Neural progenitor cell (in vitro differentiated cells): ENCODE measurements around the gene FAM50A. TPM values are rescaled to one million over a fixed set of nuclear protein-coding genes. Genes with fewer than 3 reads are reported as not detected.
A peak's percentile ranks its signal among the peaks of the same experiment; 100 is the strongest.

ENCODE experiments used
- DNase-seq: peaks from one replicate; pipeline ENCODE4 v3.0.0-alpha.2; 2016; ENCODE audit warnings: low spot score
- H2AFZ ChIP-seq: fragments of 200-600 bp; sonication (generic); replicated peaks from 2 replicates; pipeline ENCODE4 v1.6.1; 2016; ENCODE audit warnings: antibody characterized with exemption
- H3F3A ChIP-seq: fragments of 200-600 bp; sonication (generic); 2 replicates; pipeline ENCODE4 v1.6.1; 2016; ENCODE audit warnings: antibody characterized with exemption, low read depth
- H3K27ac ChIP-seq: fragments of 200-600 bp; sonication (generic); 2 replicates; pipeline ENCODE4 v1.5.1; 2016; ENCODE audit warnings: mild to moderate bottlenecking
- H3K27me3 ChIP-seq: fragments of 200-600 bp; sonication (generic); 2 replicates; pipeline ENCODE4 v1.6.1; 2016; ENCODE audit warnings: mild to moderate bottlenecking, moderate library complexity
- H3K36me3 ChIP-seq: fragments of 200-600 bp; sonication (generic); 2 replicates; pipeline ENCODE4 v1.5.1; 2016
- H3K4me1 ChIP-seq: fragments of 200-600 bp; sonication (generic); 2 replicates; pipeline ENCODE4 v1.6.1; 2016; ENCODE audit warnings: mixed run types
- H3K4me2 ChIP-seq: fragments of 200-600 bp; sonication (generic); 2 replicates; pipeline ENCODE4 v1.6.1; 2016
- H3K4me3 ChIP-seq: fragments of 200-600 bp; sonication (generic); 2 replicates; pipeline ENCODE4 v1.5.1; 2016
- H3K79me2 ChIP-seq: fragments of 200-600 bp; sonication (generic); 2 replicates; pipeline ENCODE4 v1.6.1; 2016; ENCODE audit warnings: low read depth
- H3K9ac ChIP-seq: fragments of 200-600 bp; sonication (generic); 2 replicates; pipeline ENCODE4 v1.6.1; 2016
- H3K9me3 ChIP-seq: fragments of 200-600 bp; sonication (generic); 2 replicates; pipeline ENCODE4 v1.5.1; 2016; ENCODE audit warnings: low read depth
- H4K20me1 ChIP-seq: fragments of 200-600 bp; sonication (generic); 2 replicates; pipeline ENCODE4 v1.6.1; 2016; ENCODE audit warnings: low read depth
- H3K27ac Mint-ChIP-seq: 3 replicates; pipeline ENCODE4 v1.8.0; 2021; ENCODE audit warnings: mixed read lengths
- H3K27me3 Mint-ChIP-seq: 2 replicates; pipeline ENCODE4 v1.8.0; 2022; ENCODE audit warnings: low read depth, mild to moderate bottlenecking, inconsistent platforms, moderate library complexity, mixed read lengths; ENCODE audit not compliant: insufficient read depth
- H3K36me3 Mint-ChIP-seq: 3 replicates; pipeline ENCODE4 v1.8.0; 2021; ENCODE audit warnings: mixed read lengths
- H3K4me1 Mint-ChIP-seq: 3 replicates; pipeline ENCODE4 v1.8.0; 2021; ENCODE audit warnings: mixed read lengths
- H3K4me3 Mint-ChIP-seq: 3 replicates; pipeline ENCODE4 v1.8.0; 2021; ENCODE audit warnings: mild to moderate bottlenecking, moderate library complexity, mixed read lengths
- H3K9me3 Mint-ChIP-seq: 3 replicates; pipeline ENCODE4 v1.8.0; 2020; ENCODE audit warnings: mixed read lengths
- CTCF ChIP-seq: fragments of 200-600 bp; sonication (generic); IDR thresholded peaks from 2 replicates; pipeline ENCODE4 v1.5.1; 2017; ENCODE audit warnings: antibody characterized with exemption, mild to moderate bottlenecking
- EZH2 ChIP-seq: fragments of 200-600 bp; sonication (generic); IDR thresholded peaks from 2 replicates; pipeline ENCODE4 v1.6.1; 2017; ENCODE audit warnings: antibody characterized with exemption, mild to moderate bottlenecking, moderate library complexity
- EZH2phosphoT487 ChIP-seq: fragments of 200-600 bp; sonication (generic); IDR thresholded peaks from 2 replicates; pipeline ENCODE4 v1.6.1; 2017; ENCODE audit warnings: antibody characterized with exemption
- total RNA-seq: library from RNA; depleted of rRNA; stranded (reverse); fragments of >200 nt; gene quantifications from 2 replicates; pipeline ENCODE4 v1.2.3, GENCODE V29; 2015; ENCODE audit warnings: low replicate concordance

Gene FAM50A
- total RNA-seq, 1 donor from 2014 or later, result 30.4 TPM

- no peaks in the 10 kb centered on the region for H3K9me3 ChIP-seq
- peak overlapping the region; percentile 75 for H3K4me3 ChIP-seq
- TF ChIP-seq EZH2phosphoT487 (no peak), EZH2 (no peak), CTCF (no peak)
- no peaks in the 10 kb centered on the region for H3K36me3 ChIP-seq
- no peak for DNase-seq
- H3K4me1 Mint-ChIP-seq, result peaks cover 13% of the 10 kb centered on the region
- H4K20me1 ChIP-seq, result no peaks in the 10 kb centered on the region
- no peaks in the 10 kb centered on the region for H3K4me1 ChIP-seq
- H3K9me3 Mint-ChIP-seq, result peaks cover 20% of the 10 kb centered on the region
- no peak overlapping the region for H2AFZ ChIP-seq
- peaks cover 18% of the 10 kb centered on the region for H3F3A ChIP-seq
- H3K4me2 ChIP-seq, result peak overlapping the region; percentile 82
- no peak overlapping the region for H3K27ac Mint-ChIP-seq
- H3K36me3 Mint-ChIP-seq, result peaks cover 7% of the 10 kb centered on the region
- peak overlapping the region; percentile 84 for H3K4me3 Mint-ChIP-seq
- H3K27ac ChIP-seq, result no peak overlapping the region
- peaks cover 8% of the 10 kb centered on the region for H3K79me2 ChIP-seq
- peaks cover 2% of the 10 kb centered on the region for H3K27me3 Mint-ChIP-seq
- H3K27me3 ChIP-seq, result no peaks in the 10 kb centered on the region
- H3K9ac ChIP-seq, result no peak overlapping the region
Measured at GRCh38 chrX:154412468-154412867, 31.5 kb upstream of the FAM50A start.

GRCh38 chrX:154413142-154413541 is 30.8 kb upstream of the FAM50A start:
- Histone ChIP-seq H3K27ac (no peak overlapping the region), H3K9me3 (no peaks in the 10 kb centered on the region), H3K4me2 (no peak overlapping the region), H3K27me3 (no peaks in the 10 kb centered on the region), H3K36me3 (no peaks in the 10 kb centered on the region), H3K4me3 (no peak overlapping the region), H2AFZ (no peak overlapping the region), H3K4me1 (no peaks in the 10 kb centered on the region), H4K20me1 (no peaks in the 10 kb centered on the region), H3K79me2 (peaks cover 8% of the 10 kb centered on the region), H3F3A (peaks cover 18% of the 10 kb centered on the region), H3K9ac (no peak overlapping the region)
- peaks cover 4% of the 10 kb centered on the region for H3K27me3 Mint-ChIP-seq
- H3K36me3 Mint-ChIP-seq, result peaks cover 7% of the 10 kb centered on the region
- no peak overlapping the region for H3K27ac Mint-ChIP-seq
- peaks cover 13% of the 10 kb centered on the region for H3K4me1 Mint-ChIP-seq
- peak overlapping the region; percentile 53 for H3K4me3 Mint-ChIP-seq
- no peak for DNase-seq
- TF ChIP-seq EZH2 (no peak), EZH2phosphoT487 (no peak), CTCF (no peak)
- peaks cover 22% of the 10 kb centered on the region for H3K9me3 Mint-ChIP-seq

GRCh38 chrX:154417157-154417556 is 26.8 kb upstream of the FAM50A start:
- Histone ChIP-seq H3K79me2 (peaks cover 3% of the 10 kb centered on the region), H3F3A (no peaks in the 10 kb centered on the region), H4K20me1 (no peaks in the 10 kb centered on the region), H3K27ac (no peak overlapping the region), H3K27me3 (no peaks in the 10 kb centered on the region), H3K36me3 (no peaks in the 10 kb centered on the region), H3K9ac (no peak overlapping the region), H2AFZ (no peak overlapping the region), H3K9me3 (no peaks in the 10 kb centered on the region), H3K4me3 (no peak overlapping the region), H3K4me1 (no peaks in the 10 kb centered on the region), H3K4me2 (no peak overlapping the region)
- H3K9me3 Mint-ChIP-seq, result peaks cover 26% of the 10 kb centered on the region
- no peaks in the 10 kb centered on the region for H3K4me1 Mint-ChIP-seq
- peaks cover 15% of the 10 kb centered on the region for H3K27me3 Mint-ChIP-seq
- H3K36me3 Mint-ChIP-seq, result peaks cover 7% of the 10 kb centered on the region
- no peak for DNase-seq
- H3K27ac Mint-ChIP-seq, result no peak overlapping the region
- no peak overlapping the region for H3K4me3 Mint-ChIP-seq
- TF ChIP-seq EZH2, result no peak
- TF ChIP-seq CTCF, result no peak
- TF ChIP-seq EZH2phosphoT487, result no peak

GRCh38 chrX:154419189-154419588 is 24.8 kb upstream of the FAM50A start:
- Histone ChIP-seq H3K79me2 (no peaks in the 10 kb centered on the region), H4K20me1 (no peaks in the 10 kb centered on the region), H3K4me2 (no peak overlapping the region), H3F3A (no peaks in the 10 kb centered on the region), H3K27me3 (no peaks in the 10 kb centered on the region), H3K36me3 (no peaks in the 10 kb centered on the region), H3K4me1 (no peaks in the 10 kb centered on the region), H3K27ac (no peak overlapping the region), H3K9ac (no peak overlapping the region), H2AFZ (no peak overlapping the region), H3K4me3 (no peak overlapping the region), H3K9me3 (no peaks in the 10 kb centered on the region)
- H3K27me3 Mint-ChIP-seq, result peaks cover 15% of the 10 kb centered on the region
- H3K4me1 Mint-ChIP-seq, result no peaks in the 10 kb centered on the region
- DNase-seq, result no peak
- H3K27ac Mint-ChIP-seq, result no peak overlapping the region
- H3K4me3 Mint-ChIP-seq, result no peak overlapping the region
- peaks cover 23% of the 10 kb centered on the region for H3K9me3 Mint-ChIP-seq
- peaks cover 4% of the 10 kb centered on the region for H3K36me3 Mint-ChIP-seq
- no peak for TF ChIP-seq EZH2phosphoT487
- no peak for TF ChIP-seq CTCF
- no peak for TF ChIP-seq EZH2
